ENCODE measurements around the gene RAB36.

The RAB36 gene

GRCh38 chr22:23184100-23184763, 39.0 kb downstream of the RAB36 start:
- DNase-seq, result no peak

GRCh38 chr22:23184764-23185113, 39.5 kb downstream of the RAB36 start:
- no peak for DNase-seq

- no peak for DNase-seq
Measured at GRCh38 chr22:23187211-23187610, 41.9 kb downstream of the RAB36 start.

GRCh38 chr22:23187871-23188700, 42.8 kb downstream of the RAB36 start:
- DNase-seq, result no peak

GRCh38 chr22:23190526-23190925, 45.2 kb downstream of the RAB36 start:
- DNase-seq, result no peak

- DNase-seq, result peak; percentile 74
Measured at GRCh38 chr22:23192133-23192532, 46.9 kb downstream of the RAB36 start.

DNA sequence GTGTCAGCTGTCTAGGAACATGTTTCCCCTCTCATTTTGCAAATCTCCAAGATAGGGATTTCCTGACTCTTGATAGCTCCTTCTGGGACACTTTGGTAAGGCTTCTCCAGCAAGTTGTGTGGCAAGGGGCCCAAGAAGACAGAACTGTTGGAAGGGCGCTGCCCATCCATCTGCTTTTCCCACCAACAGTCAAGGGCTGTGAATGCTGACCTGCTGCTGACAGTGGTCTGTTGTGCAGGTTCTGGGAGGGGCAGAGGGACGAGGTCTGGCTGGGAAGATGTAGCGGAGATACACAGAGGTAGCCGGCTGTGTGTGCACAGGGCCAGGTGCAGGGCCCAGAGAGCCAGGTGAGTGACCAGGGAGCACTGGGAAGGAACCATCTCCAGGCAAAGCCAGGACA, 47.3 kb downstream of the RAB36 start:
- no peak for DNase-seq

DNA sequence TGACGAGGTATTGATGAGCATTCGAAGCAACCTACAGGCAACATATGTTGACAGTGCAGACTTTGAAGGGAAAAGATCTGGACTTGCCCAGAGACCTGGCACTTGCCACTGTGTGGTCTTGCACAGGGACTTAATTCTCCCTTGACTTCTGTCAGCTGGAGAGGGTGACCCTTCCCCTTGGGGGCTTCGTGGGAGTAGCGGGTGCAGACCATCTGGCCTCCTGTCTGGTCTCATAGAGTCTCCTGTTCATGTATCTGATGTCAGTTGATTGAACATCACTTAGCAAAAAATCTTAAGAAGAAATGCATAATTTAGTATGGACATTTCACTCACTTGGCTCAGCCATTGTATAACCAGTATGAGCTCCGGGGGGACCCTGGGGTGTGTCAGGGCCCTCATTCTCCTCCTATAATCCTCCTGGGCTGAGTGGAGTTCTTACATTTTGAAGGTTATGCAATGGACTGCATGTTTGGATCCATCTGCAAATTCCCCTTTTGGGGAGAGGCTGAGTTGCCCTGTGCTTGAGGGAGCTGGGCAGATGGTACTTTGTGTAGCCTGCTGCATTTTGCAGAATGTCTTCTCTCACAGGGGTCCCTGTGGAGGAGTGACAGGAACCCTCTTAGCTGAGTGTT, 48.0 kb downstream of the RAB36 start:
- DNase-seq, result no peak

- DNase-seq, result no peak
Measured at GRCh38 chr22:23193882-23194281, 48.6 kb downstream of the RAB36 start.

GRCh38 chr22:23196165-23196564, 50.9 kb downstream of the RAB36 start:
- no peak for DNase-seq

DNA sequence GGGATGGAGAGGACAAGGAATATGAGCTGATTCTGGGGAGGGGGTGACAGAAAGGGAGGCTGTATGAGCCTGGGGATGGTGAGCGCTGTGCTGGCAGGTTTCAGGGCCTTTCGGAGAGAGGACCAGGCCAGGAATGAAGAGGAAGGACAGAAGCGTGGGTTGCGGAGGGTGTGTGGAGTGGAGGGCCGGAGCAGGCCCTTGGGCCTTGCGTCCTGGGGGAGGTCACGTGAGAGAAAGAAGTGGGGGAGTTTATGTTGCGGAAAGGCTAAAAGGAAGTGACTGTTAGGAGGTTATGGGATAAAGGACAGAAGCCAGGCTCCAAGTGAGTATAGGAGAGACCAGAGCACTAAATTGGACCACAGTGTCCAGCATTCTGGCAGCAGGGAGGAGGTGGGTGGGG, 52.6 kb downstream of the RAB36 start:
- no peak for DNase-seq

GRCh38 chr22:23199159-23199558, 53.9 kb downstream of the RAB36 start:
- no peak for DNase-seq

- no peak for DNase-seq
Measured at GRCh38 chr22:23200898-23201297, 55.6 kb downstream of the RAB36 start.

- DNase-seq, result no peak
Measured at GRCh38 chr22:23202812-23203451, 57.7 kb downstream of the RAB36 start.

GRCh38 chr22:23203452-23204124, 58.3 kb downstream of the RAB36 start:
- no peak for DNase-seq

DNA sequence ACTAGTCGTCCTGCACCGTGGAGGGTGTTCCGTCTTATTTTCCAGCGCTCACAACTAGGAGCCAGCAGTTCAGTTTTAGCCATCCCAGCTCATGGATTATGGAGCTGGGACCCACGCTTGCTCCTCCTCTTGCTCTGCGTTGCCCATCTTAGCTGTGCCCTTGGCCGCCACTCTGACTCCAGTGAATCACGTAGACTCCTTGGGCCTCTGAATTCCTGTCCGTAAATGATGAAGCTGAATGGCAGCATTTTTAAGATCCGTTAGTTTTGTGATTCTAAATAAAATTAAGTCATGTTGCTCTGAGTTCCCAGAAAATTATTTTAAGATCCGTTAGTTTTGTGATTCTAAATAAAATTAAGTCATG, 58.8 kb downstream of the RAB36 start:
- no peak for DNase-seq

- peak; percentile 33 for DNase-seq
Measured at GRCh38 chr22:23204541-23205157, 59.4 kb downstream of the RAB36 start.

GRCh38 chr22:23205339-23206049, 60.2 kb downstream of the RAB36 start:
- no peak for DNase-seq

DNA sequence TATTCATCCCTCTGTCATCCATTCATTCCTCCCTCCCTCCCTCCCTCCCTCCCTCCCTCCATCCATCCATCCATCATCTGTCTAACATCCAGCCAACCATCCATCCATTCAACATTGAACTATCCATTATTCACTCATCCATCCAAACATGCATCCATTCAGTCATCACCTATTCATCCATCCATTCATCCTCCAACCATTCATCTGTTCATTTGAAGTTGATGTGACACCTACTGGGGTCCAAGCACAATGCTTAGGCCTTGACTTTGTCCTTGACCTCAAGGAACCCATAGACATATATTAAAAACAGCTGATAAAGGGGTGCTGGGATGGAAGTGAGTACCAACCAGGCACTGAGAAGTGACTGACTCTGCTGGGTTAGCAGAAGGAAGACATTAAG, 61.6 kb downstream of the RAB36 start:
- no peak for DNase-seq

DNA sequence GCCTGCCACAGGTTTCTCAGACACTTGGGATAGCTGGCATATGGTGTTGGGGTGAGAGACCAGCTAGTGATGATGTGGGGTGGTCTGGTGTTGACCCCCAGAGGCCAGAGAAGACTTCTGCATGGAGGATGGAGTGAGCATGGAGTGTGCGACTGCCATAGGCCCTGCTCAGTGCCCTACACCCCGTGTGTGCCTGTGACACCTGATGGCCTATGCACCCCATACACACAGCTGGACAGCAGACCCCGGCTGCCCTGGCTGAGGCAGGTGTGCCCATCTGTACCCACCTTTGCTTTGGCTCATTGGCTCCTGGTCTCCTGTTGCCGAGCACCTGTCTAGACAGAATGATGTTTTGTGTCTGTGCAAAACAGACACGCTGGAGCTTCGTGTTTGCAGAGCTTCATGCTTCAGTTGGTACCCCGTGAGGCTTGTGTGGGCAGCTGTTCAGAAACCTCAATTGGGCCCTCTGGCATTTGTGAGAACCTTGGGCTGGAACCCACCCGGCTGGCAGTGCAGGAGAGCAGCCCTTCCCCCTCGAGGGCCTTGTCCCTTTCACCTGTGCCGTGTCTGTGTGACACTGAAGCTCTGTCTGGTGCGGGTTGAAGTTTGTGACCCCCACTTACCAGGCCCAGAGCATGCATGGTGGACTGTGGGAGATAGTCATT, 62.6 kb downstream of the RAB36 start:
- peak; percentile 69 for DNase-seq

DNA sequence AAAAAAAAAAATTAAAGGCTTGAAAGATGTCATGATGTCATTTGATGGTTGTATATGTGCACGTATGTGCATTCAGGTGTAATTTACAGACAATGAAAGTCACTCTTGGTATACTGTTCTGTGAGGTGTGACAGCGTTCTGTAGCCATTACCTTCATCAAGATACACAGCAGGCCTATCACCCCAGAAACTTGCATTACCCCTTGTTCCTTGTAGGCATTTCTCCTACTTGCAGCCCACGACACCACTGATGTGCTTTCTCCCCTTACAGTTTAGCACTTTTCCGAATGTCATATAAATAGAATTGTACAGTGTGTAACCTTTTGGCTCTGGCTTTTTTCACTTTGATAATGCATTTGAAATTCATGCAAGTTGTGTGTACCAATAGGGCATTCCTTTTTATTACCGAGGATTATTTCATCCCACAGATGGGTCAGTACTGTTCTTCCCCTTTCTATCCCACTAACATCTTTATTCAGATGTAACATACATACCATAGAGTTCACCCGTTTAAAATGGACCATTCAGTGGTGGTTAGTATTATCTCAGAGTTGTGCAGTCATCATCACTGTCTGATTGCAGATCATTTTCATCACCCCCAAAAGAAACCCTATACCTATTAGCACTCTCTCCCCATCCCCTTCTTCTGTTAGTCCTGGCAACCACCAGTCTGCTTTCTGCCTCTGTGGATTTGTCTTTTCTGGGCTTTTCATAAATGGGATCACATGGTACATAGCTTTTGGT, 65.3 kb downstream of the RAB36 start:
- no peak for DNase-seq

Data from DMS79 (cell line).